GM23338 (cell line): ENCODE measurements around the gene PKP3.

Experiments
- CTCF ChIP-seq, 2 experiments: fragments of 200-600 bp in 1 of 2; sonication (generic) in 1 of 2; conservative IDR thresholded peaks; 2 replicates each; pipeline versions ENCODE4 v1.5.1 to v1.6.1; 2016 to 2017; ENCODE audit warnings: antibody characterized with exemption in 2 of 2, low read depth in 2 of 2, mild to moderate bottlenecking in 2 of 2, moderate library complexity in 1 of 2
- EZH2 ChIP-seq: fragments of 200-600 bp; sonication (generic); IDR thresholded peaks from one replicate; pipeline ENCODE4 v1.8.0; 2017; ENCODE audit warnings: antibody characterized with exemption, mild to moderate bottlenecking, low read depth; ENCODE audit not compliant: unreplicated experiment
- EZH2phosphoT487 ChIP-seq: fragments of 200-600 bp; sonication (generic); IDR thresholded peaks from one replicate; pipeline ENCODE4 v1.8.1; 2018; ENCODE audit warnings: antibody characterized with exemption; ENCODE audit not compliant: unreplicated experiment
- JUNB ChIP-seq: IDR thresholded peaks from one replicate; pipeline ENCODE4 v1.6.1; 2016; ENCODE audit warnings: antibody characterized with exemption; ENCODE audit not compliant: unreplicated experiment
- POLR2AphosphoS5 ChIP-seq: IDR thresholded peaks from 2 replicates; pipeline ENCODE4 v1.6.1; 2016; ENCODE audit warnings: antibody characterized with exemption, low read depth
- REST ChIP-seq: IDR thresholded peaks from one replicate; pipeline ENCODE4 v1.6.1; 2018; ENCODE audit warnings: antibody characterized with exemption; ENCODE audit not compliant: unreplicated experiment

GRCh38 chr11:428295-428694 is 34.3 kb downstream of the PKP3 start:
- TF ChIP-seq CTCF (conservative IDR thresholded peaks at IDR 0.05; ENCODE audit: low read depth in 2 of 2) = no peak
- no peak for TF ChIP-seq POLR2AphosphoS5
- TF ChIP-seq EZH2phosphoT487 = no peak
- TF ChIP-seq EZH2 = no peak
- no peak for TF ChIP-seq JUNB
- TF ChIP-seq REST = no peak
